Activated T-helper 2 cell treated with anti-CD3 and anti-CD28 coated beads, Interferon-gamma antibody, Interleukin-2, Interleukin-4, amounts not matched to agents 10 μg/mL and 5 μg/mL and 100 μg/mL, durations not matched to agents 14 hours and 24 hours and 36 hours (primary cell): ENCODE data around the gene SLC22A5. TPM values are rescaled to one million over a fixed set of nuclear protein-coding genes. Genes with fewer than 3 reads are reported as not detected.
"Not testable (repeated sequence)": the region's sequence is repeated elsewhere in the genome, so short reads cannot be mapped to it uniquely, and the experiment has no call there.

Experiments
- DNase-seq: peaks from one replicate; pipeline ENCODE4 v3.0.0; 2021; ENCODE audit warnings: low spot score
- H3K27ac Mint-ChIP-seq: one replicate; pipeline ENCODE4 v1.8.0; 2021; ENCODE audit warnings: mixed read lengths
- H3K27me3 Mint-ChIP-seq: one replicate; pipeline ENCODE4 v1.8.0; 2021; ENCODE audit warnings: low read depth, mixed read lengths
- H3K36me3 Mint-ChIP-seq: one replicate; pipeline ENCODE4 v1.8.0; 2021; ENCODE audit warnings: low read depth, mixed read lengths
- H3K4me1 Mint-ChIP-seq: one replicate; pipeline ENCODE4 v1.8.0; 2021; ENCODE audit warnings: low read depth, mixed read lengths
- H3K4me3 Mint-ChIP-seq: one replicate; pipeline ENCODE4 v1.8.0; 2021; ENCODE audit warnings: low read depth, mild to moderate bottlenecking, moderate library complexity, mixed read lengths
- H3K9me3 Mint-ChIP-seq: one replicate; pipeline ENCODE4 v1.8.0; 2021; ENCODE audit warnings: mixed read lengths
- intact Hi-C: fragments of 100-400 bp; cut with micrococcal nuclease; formaldehyde crosslinking; loops from one replicate; pipeline ENCODE4 v1.15.1; 2023
- total RNA-seq: library from RNA; stranded (reverse); gene quantifications from 2 replicates; pipeline ENCODE4 v1.2.3, GENCODE V29; 2022

SLC22A5 gene
- total RNA-seq, 1 donor from 2014 or later, result 4.8 TPM

GRCh38 chr5:132414634-132415378, 45.3 kb downstream of the SLC22A5 start:
- Mint-ChIP-seq H3K27ac (peak overlapping the region; percentile 29), H3K36me3 (peaks cover 48% of the 10 kb centered on the region), H3K4me1 (peaks cover 68% of the 10 kb centered on the region), H3K9me3 (peaks cover 4% of the 10 kb centered on the region), H3K27me3 (no peaks in the 10 kb centered on the region), H3K4me3 (peak overlapping the region; percentile 30)
- DNase-seq, result no peak
- intact Hi-C loops, result loop anchor here (10.0 kb wide), 1 partner anchor 320 kb away; the partner anchor contains the start of gene KIF3A

- Mint-ChIP-seq H3K4me1 (peaks cover 74% of the 10 kb centered on the region), H3K36me3 (peaks cover 55% of the 10 kb centered on the region)
- intact Hi-C loops, result loop anchor here (10.0 kb wide), 1 partner anchor 319 kb away; the partner anchor contains the start of gene KIF3A
- not testable (repeated sequence) for DNase-seq, H3K9me3 Mint-ChIP-seq, H3K27ac Mint-ChIP-seq, H3K27me3 Mint-ChIP-seq, H3K4me3 Mint-ChIP-seq
Measured at GRCh38 chr5:132415516-132415915, 46.0 kb downstream of the SLC22A5 start.

GRCh38 chr5:132416306-132417009, 46.9 kb downstream of the SLC22A5 start:
- DNase-seq, result no peak
- H3K9me3 Mint-ChIP-seq, result peaks cover 4% of the 10 kb centered on the region
- no peak overlapping the region for H3K4me3 Mint-ChIP-seq
- peaks cover 64% of the 10 kb centered on the region for H3K36me3 Mint-ChIP-seq
- no peak overlapping the region for H3K27ac Mint-ChIP-seq
- no peaks in the 10 kb centered on the region for H3K27me3 Mint-ChIP-seq
- H3K4me1 Mint-ChIP-seq, result peaks cover 81% of the 10 kb centered on the region
- intact Hi-C loops, result loop anchor here (10.0 kb wide), 1 partner anchor 318 kb away; the partner anchor contains the start of gene KIF3A

- peaks cover 68% of the 10 kb centered on the region for H3K36me3 Mint-ChIP-seq
- intact Hi-C loops, result loop anchor here (10.0 kb wide), 1 partner anchor 318 kb away; the partner anchor contains the start of gene KIF3A
- H3K27me3 Mint-ChIP-seq, result no peaks in the 10 kb centered on the region
- peaks cover 80% of the 10 kb centered on the region for H3K4me1 Mint-ChIP-seq
- DNase-seq, result no peak
- H3K27ac Mint-ChIP-seq, result peak overlapping the region; percentile 25
- peaks cover 4% of the 10 kb centered on the region for H3K9me3 Mint-ChIP-seq
- H3K4me3 Mint-ChIP-seq, result no peak overlapping the region
Measured at GRCh38 chr5:132417010-132417439, 47.5 kb downstream of the SLC22A5 start.

GRCh38 chr5:132417461-132417860, 48.0 kb downstream of the SLC22A5 start:
- Mint-ChIP-seq H3K27ac (no peak overlapping the region), H3K27me3 (no peaks in the 10 kb centered on the region), H3K9me3 (peaks cover 4% of the 10 kb centered on the region), H3K4me1 (peaks cover 81% of the 10 kb centered on the region), H3K36me3 (peaks cover 70% of the 10 kb centered on the region), H3K4me3 (no peak overlapping the region)
- DNase-seq, result no peak
- intact Hi-C loops, result loop anchor here (10.0 kb wide), 1 partner anchor 317 kb away; the partner anchor contains the start of gene KIF3A

- Mint-ChIP-seq H3K9me3 (peaks cover 4% of the 10 kb centered on the region), H3K4me1 (peaks cover 83% of the 10 kb centered on the region), H3K4me3 (no peak overlapping the region), H3K27ac (peak overlapping the region; percentile 26), H3K36me3 (peaks cover 75% of the 10 kb centered on the region), H3K27me3 (no peaks in the 10 kb centered on the region)
- no peak for DNase-seq
- intact Hi-C loops, result loop anchor here (10.0 kb wide), 1 partner anchor 317 kb away; the partner anchor contains the start of gene KIF3A
Measured at GRCh38 chr5:132417889-132418485, 48.5 kb downstream of the SLC22A5 start.

- Mint-ChIP-seq H3K27me3 (no peaks in the 10 kb centered on the region), H3K27ac (peak overlapping the region; percentile 89), H3K4me1 (peaks cover 82% of the 10 kb centered on the region), H3K36me3 (peaks cover 72% of the 10 kb centered on the region), H3K9me3 (peaks cover 1% of the 10 kb centered on the region), H3K4me3 (no peak overlapping the region)
- no peak for DNase-seq
- intact Hi-C loops, result loop anchor here (1.0 to 10.0 kb wide), 3 partner anchors 8 to 316 kb away; partner anchors contain the start of gene KIF3A
Measured at GRCh38 chr5:132418881-132419280, 49.4 kb downstream of the SLC22A5 start.

GRCh38 chr5:132419502-132420468, 50.3 kb downstream of the SLC22A5 start:
- Mint-ChIP-seq H3K36me3 (peaks cover 71% of the 10 kb centered on the region), H3K27me3 (no peaks in the 10 kb centered on the region), H3K4me1 (peaks cover 85% of the 10 kb centered on the region), H3K9me3 (no peaks in the 10 kb centered on the region), H3K4me3 (peak overlapping the region; percentile 72), H3K27ac (peak overlapping the region; percentile 89)
- DNase-seq, result peak; percentile 64
- intact Hi-C loops, result loop anchor here (1.0 to 10.0 kb wide), 4 partner anchors 8 to 785 kb away; partner anchors contain the start of genes KIF3A and RAPGEF6

- no peaks in the 10 kb centered on the region for H3K27me3 Mint-ChIP-seq
- H3K4me1 Mint-ChIP-seq, result peaks cover 86% of the 10 kb centered on the region
- H3K36me3 Mint-ChIP-seq, result peaks cover 74% of the 10 kb centered on the region
- H3K27ac Mint-ChIP-seq, result peak overlapping the region; percentile 89
- no peak for DNase-seq
- no peaks in the 10 kb centered on the region for H3K9me3 Mint-ChIP-seq
- H3K4me3 Mint-ChIP-seq, result peak overlapping the region; percentile 72
- intact Hi-C loops, result loop anchor here (10.0 kb wide), 1 partner anchor 786 kb away; the partner anchor contains the start of gene RAPGEF6
Measured at GRCh38 chr5:132420706-132421272, 51.3 kb downstream of the SLC22A5 start.

GRCh38 chr5:132421462-132421861, 52.0 kb downstream of the SLC22A5 start:
- Mint-ChIP-seq H3K9me3 (no peaks in the 10 kb centered on the region), H3K27ac (peak overlapping the region; percentile 89), H3K4me3 (peak overlapping the region; percentile 72), H3K4me1 (peaks cover 89% of the 10 kb centered on the region), H3K36me3 (peaks cover 69% of the 10 kb centered on the region), H3K27me3 (no peaks in the 10 kb centered on the region)
- intact Hi-C loops, result loop anchor here (10.0 kb wide), 1 partner anchor 787 kb away; the partner anchor contains the start of gene RAPGEF6
- no peak for DNase-seq

- H3K4me3 Mint-ChIP-seq, result no peak overlapping the region
- peak overlapping the region; percentile 85 for H3K27ac Mint-ChIP-seq
- H3K9me3 Mint-ChIP-seq, result no peaks in the 10 kb centered on the region
- peaks cover 92% of the 10 kb centered on the region for H3K4me1 Mint-ChIP-seq
- intact Hi-C loops, result loop anchor here (10.0 kb wide), 1 partner anchor 788 kb away; the partner anchor contains the start of gene RAPGEF6
- peaks cover 60% of the 10 kb centered on the region for H3K36me3 Mint-ChIP-seq
- H3K27me3 Mint-ChIP-seq, result no peaks in the 10 kb centered on the region
- DNase-seq, result no peak
Measured at GRCh38 chr5:132422720-132423437, 53.4 kb downstream of the SLC22A5 start.
